ENCODE results near the gene CCDC9.

GRCh38 chr19:47239152-47239551 lies 17.2 kb upstream of the CCDC9 start:
- TF ChIP-seq ISL1 (CRISPR knock-in tag; IDR thresholded peaks at IDR 0.05): no peak
- TF ChIP-seq CREB5 (CRISPR knock-in tag; IDR thresholded peaks at IDR 0.05; ENCODE audit: low read depth): no peak
- no peak for TF ChIP-seq ZC3H10 (CRISPR knock-in tag; IDR thresholded peaks at IDR 0.05)
- no peak for TF ChIP-seq RARB (CRISPR knock-in tag; IDR thresholded peaks at IDR 0.05)

Data from SK-N-SH treated with all-trans-retinoic acid at 6 μM for 48 hours (cell line).